Activated CD4-positive, CD25-positive, alpha-beta regulatory T cell treated with anti-CD3 and anti-CD28 coated beads, Interleukin-2, amount 50 U/mL, for 16 hours (primary cell): Measurements from ENCODE around the gene PROSER1.
"Not testable (repeated sequence)": the region's sequence is repeated elsewhere in the genome, so short reads cannot be mapped to it uniquely, and the experiment has no call there.

Experiments used
- DNase-seq: peaks from one replicate; pipeline ENCODE4 v3.0.0-alpha.2; 2020; ENCODE audit warnings: low read depth, low spot score

PROSER1 gene

GRCh38 chr13:39025433-39025839 is 12.5 kb downstream of the PROSER1 start:
- no peak for DNase-seq

DNA sequence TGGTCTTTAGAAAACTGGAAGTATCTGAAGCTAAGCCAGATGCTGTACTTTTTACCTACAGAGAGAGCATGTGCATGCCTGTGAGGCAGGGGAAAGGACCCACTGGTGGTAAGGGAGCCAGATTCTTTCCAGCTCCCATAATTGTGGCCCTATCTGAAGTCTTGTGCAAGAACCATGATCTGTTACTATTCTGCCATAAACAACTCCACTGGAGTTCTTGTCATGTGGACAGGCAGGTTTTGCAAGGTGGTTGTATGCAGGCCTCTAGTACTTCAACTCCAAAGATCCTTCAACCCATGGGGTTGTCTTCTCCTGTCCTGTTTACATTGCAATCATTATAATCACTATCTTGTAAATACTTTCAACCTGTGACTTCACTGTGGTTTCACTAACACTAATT is 14.1 kb downstream of the PROSER1 start:
- no peak for DNase-seq

DNA sequence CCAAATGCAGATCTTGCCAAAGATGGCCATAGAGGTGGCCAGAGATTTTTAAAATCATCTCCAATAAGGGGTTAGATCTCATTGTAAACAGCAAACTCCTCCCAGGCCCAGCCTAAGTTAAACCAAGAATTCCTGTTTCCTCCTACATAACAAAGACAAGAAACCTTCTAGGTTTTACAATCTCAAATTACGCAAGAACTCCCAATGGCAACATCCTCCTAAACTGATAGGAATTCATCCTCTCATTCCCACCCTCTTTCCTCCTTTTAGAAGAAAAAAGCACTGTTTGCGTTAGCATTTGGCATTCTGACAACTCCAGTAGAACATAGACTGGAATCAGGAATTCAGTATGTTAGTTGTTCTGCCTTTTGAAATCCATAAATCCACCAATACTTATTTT is 14.6 kb downstream of the PROSER1 start:
- no peak for DNase-seq

DNA sequence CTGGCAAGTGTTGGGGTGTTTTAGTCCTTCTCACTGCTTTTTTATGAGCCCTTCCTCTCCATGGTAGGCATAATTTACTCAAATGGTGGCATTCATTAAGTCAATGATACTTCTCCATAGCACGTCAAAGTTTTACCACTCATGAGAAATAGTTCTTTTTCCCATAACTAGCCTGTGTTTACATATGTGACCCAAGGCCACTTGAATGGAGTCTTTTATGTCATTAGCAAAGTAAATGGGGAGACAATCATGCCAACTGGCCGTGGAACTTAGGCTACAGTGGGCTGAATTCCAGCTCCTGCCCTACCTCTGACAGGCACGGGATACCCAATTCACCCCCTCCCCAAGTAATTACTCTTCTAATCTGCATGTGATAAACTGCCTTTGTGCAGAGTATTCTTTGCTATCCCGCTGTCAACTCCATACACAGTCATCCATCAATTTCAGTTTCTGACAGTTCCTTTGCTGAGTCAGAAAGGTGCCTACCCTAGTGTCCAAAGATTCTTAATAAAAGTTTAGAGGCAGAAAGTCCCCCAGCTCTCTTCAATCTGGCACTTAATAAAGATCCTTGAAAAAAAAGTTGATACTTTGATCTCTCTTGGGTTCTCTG is 16.9 kb downstream of the PROSER1 start:
- DNase-seq = no peak

GRCh38 chr13:39016787-39017186 is 21.1 kb downstream of the PROSER1 start:
- no peak for DNase-seq

GRCh38 chr13:39016087-39016486 is 21.8 kb downstream of the PROSER1 start:
- DNase-seq = no peak

- no peak for DNase-seq
Measured at GRCh38 chr13:39013462-39013861, 24.4 kb downstream of the PROSER1 start.

GRCh38 chr13:39012608-39013007 is 25.3 kb downstream of the PROSER1 start:
- DNase-seq = no peak

- DNase-seq = not testable (repeated sequence)
Measured at GRCh38 chr13:39006371-39007111, 31.3 kb downstream of the PROSER1 start.

DNA sequence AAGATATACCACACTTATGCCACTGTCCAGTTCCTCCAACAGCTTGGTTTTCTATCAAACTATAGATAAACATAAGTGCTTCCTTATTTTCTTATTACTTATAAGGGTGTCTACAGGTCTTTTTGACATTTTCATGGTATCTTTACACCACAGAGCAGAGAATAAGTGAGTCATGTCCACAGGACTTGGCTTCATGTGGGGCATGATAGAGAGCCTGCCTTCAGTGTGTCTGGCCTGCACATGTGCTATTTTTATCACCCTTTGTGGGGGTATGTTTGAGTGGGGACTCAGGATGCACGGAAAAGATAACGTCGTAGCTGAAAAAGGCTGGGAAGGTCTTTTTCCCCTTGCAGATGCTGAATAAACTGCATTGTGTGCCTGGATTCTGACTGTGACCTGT is 39.1 kb downstream of the PROSER1 start:
- no peak for DNase-seq

GRCh38 chr13:38993381-38993780 is 44.5 kb downstream of the PROSER1 start:
- DNase-seq = no peak

DNA sequence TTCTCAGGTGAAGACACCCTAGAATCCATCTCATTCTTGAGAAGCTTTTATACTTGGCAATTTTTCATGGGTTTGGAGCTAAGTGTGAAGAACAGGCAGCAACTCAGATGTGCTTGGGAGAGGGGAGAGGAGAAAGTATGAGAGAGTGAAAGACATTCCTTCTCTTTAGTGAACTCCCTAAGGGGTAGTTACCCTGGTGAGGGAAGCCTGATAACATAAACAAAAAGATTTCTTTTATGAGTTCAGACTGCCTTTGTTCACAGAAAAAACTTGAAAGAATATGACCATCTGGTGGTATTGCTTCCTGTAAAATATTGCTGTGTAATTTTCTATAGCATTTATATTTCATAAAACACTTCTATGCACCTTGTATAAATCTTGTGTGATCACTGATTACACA is 47.2 kb downstream of the PROSER1 start, which contains the start of gene STOML3:
Gene STOML3 (minus strand): TSS at position 139 of the 400 bp plus-strand sequence. CDS start 110 bp downstream, at position 29.
- no peak for DNase-seq

DNA sequence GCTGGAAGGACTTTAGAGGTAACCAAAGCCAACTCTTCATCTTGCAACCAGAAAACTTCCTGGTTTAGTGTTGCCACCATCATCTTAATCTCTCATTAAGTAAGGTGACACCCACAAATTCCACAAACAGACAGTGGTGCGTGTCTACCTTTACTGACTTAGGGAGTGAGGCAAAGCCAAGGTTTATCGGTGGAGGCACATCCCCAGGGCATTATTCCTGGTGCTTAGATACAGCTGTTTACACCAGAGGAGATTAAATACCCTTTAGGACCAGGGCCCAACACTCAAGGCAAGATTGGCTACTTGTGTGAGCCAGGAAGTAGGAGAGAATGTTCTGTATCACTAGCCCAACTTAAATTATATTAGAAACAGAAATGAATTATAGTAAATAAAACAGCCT is 56.8 kb downstream of the PROSER1 start:
- DNase-seq = no peak

DNA sequence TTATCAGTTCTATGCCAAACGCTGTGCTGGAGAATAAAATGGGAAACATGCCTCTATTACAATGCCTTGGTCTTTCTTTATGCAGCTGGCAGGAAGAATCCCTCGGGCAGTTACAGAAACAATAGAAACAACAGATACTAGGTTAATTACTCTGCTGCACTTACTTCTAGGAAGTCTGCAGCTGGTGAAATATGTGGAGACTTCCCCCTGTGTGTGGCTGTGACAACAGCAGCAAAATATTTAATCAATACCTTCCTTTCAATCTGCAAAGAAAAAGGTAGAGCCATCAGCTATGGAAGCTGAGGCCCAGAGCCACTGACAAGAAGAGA is 57.2 kb downstream of the PROSER1 start:
- DNase-seq = no peak

GRCh38 chr13:38979891-38980749 is 57.8 kb downstream of the PROSER1 start:
- DNase-seq = no peak

GRCh38 chr13:38970380-38971051 is 67.4 kb downstream of the PROSER1 start:
- no peak for DNase-seq

GRCh38 chr13:38969187-38969586 is 68.7 kb downstream of the PROSER1 start:
- DNase-seq = no peak

GRCh38 chr13:38967446-38967845 is 70.4 kb downstream of the PROSER1 start:
- DNase-seq = no peak

- DNase-seq = no peak
Measured at GRCh38 chr13:38965281-38965680, 72.6 kb downstream of the PROSER1 start.

DNA sequence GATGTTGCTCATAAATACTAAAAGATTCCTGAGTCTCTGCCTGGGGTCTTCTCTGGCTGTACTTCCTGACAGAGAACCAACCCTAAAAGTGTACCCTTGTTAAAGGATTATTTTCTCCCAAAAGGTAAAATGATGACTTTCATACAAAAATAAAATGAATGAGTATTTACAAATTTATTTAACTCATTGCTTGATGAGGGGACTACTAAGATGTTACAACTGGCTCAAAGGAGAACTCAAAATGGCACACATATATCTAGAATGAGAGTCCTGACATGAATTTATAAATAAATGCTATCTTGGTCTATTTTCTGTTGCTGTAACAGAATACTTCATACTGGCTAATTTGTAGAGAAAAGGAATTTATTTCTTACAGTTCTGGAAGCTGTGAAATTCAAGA is 77.7 kb downstream of the PROSER1 start:
- no peak for DNase-seq
